Stimulated activated CD4-positive, alpha-beta T cell treated with anti-CD3 and anti-CD28 coated beads, TNF-alpha, amount 100 ng/mL, for 4 hours (primary cell): Measurements from ENCODE around the gene ENTHD1.
"Not testable (repeated sequence)": the region's sequence is repeated elsewhere in the genome, so short reads cannot be mapped to it uniquely, and the experiment has no call there.

ENCODE experiments used
- DNase-seq, 3 experiments: peaks; one replicate each; pipeline ENCODE4 v3.0.0-alpha.2; 2020; ENCODE audit warnings: low read depth in 3 of 3

The ENTHD1 gene

GRCh38 chr22:39851606-39852315 lies 41.8 kb downstream of the ENTHD1 start:
- no peak for DNase-seq

- no peak for DNase-seq
These were observed 46.1 kb downstream of the ENTHD1 start for GRCh38 chr22:39847477-39847876.

GRCh38 chr22:39846539-39846938 lies 47.0 kb downstream of the ENTHD1 start:
- not testable (repeated sequence) for DNase-seq

GRCh38 chr22:39845529-39845928 lies 48.0 kb downstream of the ENTHD1 start:
- no peak for DNase-seq

GRCh38 chr22:39839917-39840510 lies 53.5 kb downstream of the ENTHD1 start:
- DNase-seq: peak in 1 of 3 experiments; percentile 10

- no peak for DNase-seq
These were observed 54.4 kb downstream of the ENTHD1 start for GRCh38 chr22:39839204-39839603.

GRCh38 chr22:39833610-39834009 lies 60.0 kb downstream of the ENTHD1 start:
- DNase-seq: no peak

GRCh38 chr22:39833093-39833492 lies 60.5 kb downstream of the ENTHD1 start:
- DNase-seq: no peak

GRCh38 chr22:39832627-39833074 lies 60.9 kb downstream of the ENTHD1 start:
- no peak for DNase-seq

- DNase-seq: no peak
These were observed 67.9 kb downstream of the ENTHD1 start for GRCh38 chr22:39825661-39826102.

- DNase-seq: no peak
These were observed 72.6 kb downstream of the ENTHD1 start for GRCh38 chr22:39821008-39821407.

GRCh38 chr22:39820256-39820655 lies 73.3 kb downstream of the ENTHD1 start:
- DNase-seq: no peak

GRCh38 chr22:39819429-39819828 lies 74.1 kb downstream of the ENTHD1 start:
- no peak for DNase-seq

GRCh38 chr22:39818094-39818493 lies 75.5 kb downstream of the ENTHD1 start:
- DNase-seq: no peak

GRCh38 chr22:39815932-39816331 lies 77.6 kb downstream of the ENTHD1 start:
- DNase-seq: no peak

GRCh38 chr22:39814899-39815298 lies 78.7 kb downstream of the ENTHD1 start:
- DNase-seq: no peak

- DNase-seq: no peak
These were observed 83.6 kb downstream of the ENTHD1 start for GRCh38 chr22:39809772-39810557.

- no peak for DNase-seq
These were observed 85.5 kb downstream of the ENTHD1 start for GRCh38 chr22:39808081-39808480.

GRCh38 chr22:39806109-39806508 lies 87.5 kb downstream of the ENTHD1 start:
- DNase-seq: no peak

- DNase-seq: no peak
These were observed 88.4 kb downstream of the ENTHD1 start for GRCh38 chr22:39805117-39805516.

GRCh38 chr22:39802682-39803081 lies 90.9 kb downstream of the ENTHD1 start:
- no peak for DNase-seq

- DNase-seq: no peak
These were observed 92.6 kb downstream of the ENTHD1 start for GRCh38 chr22:39800790-39801520.
